HCT116 (cell line): ENCODE results near the gene ARHGEF35. TPM values are rescaled to one million over a fixed set of nuclear protein-coding genes. Genes with fewer than 3 reads are reported as not detected.

Experiments used
- ATAC-seq: fragments of 200-7000 bp; cut with Tn5 transposase; 2 replicates; pipeline ENCODE4 v1.9.1; 2020; ENCODE audit warnings: mild to moderate bottlenecking, moderate library complexity
- BruUV-seq: library from RNA; stranded (reverse); fragments of 400-500 nt; replicated peaks from 2 replicates; lab custom pipeline; 2021; lab: Mats Ljungman, UMichigan
- CTCF ChIA-PET: fragments of 300-600 bp; sonication (Branson Sonifier 250); formaldehyde crosslinking; loops from one replicate; lab custom pipeline; 2021; ENCODE audit warnings: antibody characterized with exemption; lab: Charles Lee
- POLR2A ChIA-PET: fragments of 300-600, 350-600 bp; sonication (Branson Sonifier 250); formaldehyde crosslinking; loops from one replicate; lab custom pipeline; 2021; ENCODE audit warnings: antibody characterized with exemption; lab: Charles Lee
- RAD21 ChIA-PET, 2 experiments: fragments of 300-600 bp; sonication (Branson Sonifier 250); formaldehyde crosslinking; loops; one replicate each; lab custom pipeline; 2023; ENCODE audit warnings: low total read pairs in 2 of 2; ENCODE audit not compliant: uncharacterized antibody in 2 of 2, unreplicated experiment in 2 of 2, low non-redundant PET in 1 of 2; lab: Charles Lee
- DNase-seq: peaks from one replicate; pipeline ENCODE4 v3.0.0-alpha.2; 2010; ENCODE audit warnings: low read depth, low spot score
- H2AFZ ChIP-seq: fragments of 200-600 bp; shearing (Covaris generic), sonication (generic); 2 replicates; pipeline ENCODE4 v1.6.1; 2017; ENCODE audit warnings: low read depth, mixed run types, mixed read lengths, antibody characterized with exemption, low read length; ENCODE audit not compliant: poor library complexity, severe bottlenecking
- H3K27ac ChIP-seq: 2 replicates; pipeline ENCODE4 v1.5.1; 2012; ENCODE audit warnings: low read depth, low read length
- H3K27me3 ChIP-seq: fragments of 200-600 bp; sonication (generic); 2 replicates; pipeline ENCODE4 v1.6.1; 2016; ENCODE audit warnings: mixed run types, low read length, mixed read lengths; ENCODE audit not compliant: insufficient read depth
- H3K36me3 ChIP-seq, 2 experiments: fragments of 200-500 bp in 1 of 2; fragments of 200-600 bp in 1 of 2; sonication (Bioruptor generic) in 1 of 2; sonication (generic) in 1 of 2; 2 replicates each; pipeline versions ENCODE4 v1.5.1 to v1.6.1; 2014 to 2016; ENCODE audit warnings: low read length in 2 of 2, inconsistent platforms in 1 of 2, mixed read lengths in 1 of 2, mixed run types in 1 of 2; ENCODE audit not compliant: insufficient read depth in 2 of 2, control insufficient read depth in 1 of 2
- H3K4me1 ChIP-seq, 2 experiments: fragments of 200-600 bp in 1 of 2; sonication (generic) in 1 of 2; 2 replicates each; pipeline versions ENCODE4 v1.5.1 to v1.6.1; 2012 to 2017; ENCODE audit warnings: low read length in 2 of 2, inconsistent platforms in 1 of 2, mild to moderate bottlenecking in 1 of 2, mixed read lengths in 1 of 2, mixed run types in 1 of 2, moderate library complexity in 1 of 2; ENCODE audit not compliant: insufficient read depth in 2 of 2, control insufficient read depth in 1 of 2
- H3K4me2 ChIP-seq: fragments of 200-600 bp; sonication (generic); 2 replicates; pipeline ENCODE4 v1.6.1; 2017; ENCODE audit warnings: mixed run types, low read length, mixed read lengths
- H3K4me3 ChIP-seq, 2 experiments: fragments of 200-600 bp in 1 of 2; sonication (generic) in 1 of 2; replicated peaks in 1 of 2; 2 replicates each; pipeline ENCODE4 v1.5.1; 2011 to 2016; ENCODE audit warnings: low read length in 2 of 2, control low read depth in 1 of 2, low read depth in 1 of 2, mild to moderate bottlenecking in 1 of 2, mixed read lengths in 1 of 2, mixed run types in 1 of 2
- H3K79me2 ChIP-seq: fragments of 200-600 bp; sonication (generic); 2 replicates; pipeline ENCODE4 v1.6.1; 2017; ENCODE audit warnings: mild to moderate bottlenecking, mixed run types, low read length, moderate library complexity, mixed read lengths; ENCODE audit not compliant: insufficient read depth
- H3K9ac ChIP-seq: fragments of 200-600 bp; sonication (generic); 2 replicates; pipeline ENCODE4 v1.6.1; 2016; ENCODE audit warnings: low read length, mixed read lengths
- H3K9me2 ChIP-seq: fragments of 200-600 bp; sonication (generic), shearing (Covaris generic); 2 replicates; pipeline ENCODE4 v1.6.1; 2017; ENCODE audit warnings: mixed run types, mild to moderate bottlenecking, moderate library complexity; ENCODE audit not compliant: insufficient read depth
- H3K9me3 ChIP-seq, 2 experiments: fragments of 200-500 bp in 1 of 2; fragments of 200-600 bp in 1 of 2; sonication (Bioruptor generic) in 1 of 2; sonication (generic) in 1 of 2; 2 replicates each; pipeline ENCODE4 v1.6.1; 2014 to 2017; ENCODE audit warnings: low read length in 2 of 2, mixed read lengths in 2 of 2, inconsistent platforms in 1 of 2, low read depth in 1 of 2, mild to moderate bottlenecking in 1 of 2, mixed run types in 1 of 2, moderate library complexity in 1 of 2; ENCODE audit not compliant: control insufficient read depth in 1 of 2, insufficient read depth in 1 of 2
- H4K20me1 ChIP-seq: fragments of 200-600 bp; sonication (generic), shearing (Covaris generic); 2 replicates; pipeline ENCODE4 v1.6.1; 2017; ENCODE audit warnings: mixed run types, mild to moderate bottlenecking, moderate library complexity; ENCODE audit not compliant: insufficient read depth
- ATF3 ChIP-seq: IDR thresholded peaks from 2 replicates; pipeline ENCODE4 v1.6.1; 2012
- CBX3 ChIP-seq: IDR thresholded peaks from 2 replicates; pipeline ENCODE4 v1.6.1; 2012; ENCODE audit warnings: low read depth
- CEBPB ChIP-seq: IDR thresholded peaks from 2 replicates; pipeline ENCODE4 v1.6.1; 2012; ENCODE audit warnings: low read depth
- EGR1 ChIP-seq: IDR thresholded peaks from 2 replicates; pipeline ENCODE4 v1.6.1; 2012; ENCODE audit warnings: low read depth
- ELF1 ChIP-seq: IDR thresholded peaks from 2 replicates; pipeline ENCODE4 v1.6.1; 2012; ENCODE audit warnings: low read depth, borderline replicate concordance
- EZH2 ChIP-seq: fragments of 200-600 bp; sonication (generic); IDR thresholded peaks from 2 replicates; pipeline ENCODE4 v1.6.1; 2017; ENCODE audit warnings: antibody characterized with exemption, mixed run types
- FOSL1 ChIP-seq: IDR thresholded peaks from 2 replicates; pipeline ENCODE4 v1.6.1; 2012; ENCODE audit warnings: low read depth
- JUND ChIP-seq: IDR thresholded peaks from 2 replicates; pipeline ENCODE4 v1.6.1; 2012
- MAX ChIP-seq: IDR thresholded peaks from 2 replicates; pipeline ENCODE4 v1.6.1; 2012
- POLR2A ChIP-seq: IDR thresholded peaks from 2 replicates; pipeline ENCODE4 v1.7.0; 2011; ENCODE audit warnings: borderline replicate concordance; ENCODE audit not compliant: insufficient read depth, insufficient read length; ENCODE audit errors: extremely low read depth
- POLR2AphosphoS5 ChIP-seq: IDR thresholded peaks from 2 replicates; pipeline ENCODE4 v1.6.1; 2011; ENCODE audit warnings: mild to moderate bottlenecking, low read depth, low read length, moderate library complexity
- REST ChIP-seq: IDR thresholded peaks from 2 replicates; pipeline ENCODE4 v1.6.1; 2012; ENCODE audit warnings: low read depth
- SIN3A ChIP-seq: IDR thresholded peaks from 2 replicates; pipeline ENCODE4 v1.6.1; 2012; ENCODE audit warnings: low read depth
- SP1 ChIP-seq: IDR thresholded peaks from 2 replicates; pipeline ENCODE4 v1.6.1; 2012; ENCODE audit warnings: low read depth
- SRF ChIP-seq: IDR thresholded peaks from 2 replicates; pipeline ENCODE4 v1.6.1; 2012; ENCODE audit warnings: low read depth
- TCF7L2 ChIP-seq: IDR thresholded peaks from 2 replicates; pipeline ENCODE4 v1.7.0; 2011; ENCODE audit warnings: borderline replicate concordance, inconsistent platforms; ENCODE audit not compliant: insufficient read depth, insufficient read length; ENCODE audit errors: extremely low read depth
- YY1 ChIP-seq: IDR thresholded peaks from 2 replicates; pipeline ENCODE4 v1.6.1; 2011; ENCODE audit warnings: low read length, low read depth, moderate library complexity, mild to moderate bottlenecking; ENCODE audit not compliant: insufficient replicate concordance; ENCODE audit errors: extremely low read depth
- ZBTB33 ChIP-seq: IDR thresholded peaks from 2 replicates; pipeline ENCODE4 v1.6.1; 2011; ENCODE audit warnings: mild to moderate bottlenecking, low read length, moderate library complexity; ENCODE audit not compliant: insufficient replicate concordance; ENCODE audit errors: extremely low read depth
- ZFX ChIP-seq: fragments of 450-650 bp; IDR thresholded peaks from 2 replicates; pipeline ENCODE4 v1.6.1; 2017
- intact Hi-C: fragments of 100-400 bp; cut with micrococcal nuclease; formaldehyde crosslinking; loops from 2 replicates; pipeline ENCODE4 v1.10.0; 2022
- total RNA-seq: library from RNA; stranded (reverse); gene quantifications from one replicate; pipeline ENCODE4 v1.2.1, GENCODE V29; 2021; ENCODE audit not compliant: unreplicated experiment

The ARHGEF35 gene
- total RNA-seq, 1 experiment from 2014 or later: 17.4 TPM

GRCh38 chr7:144158861-144159260 lies 36.8 kb downstream of the ARHGEF35 start:
- POLR2A ChIA-PET: no interaction called here
- H3K9me2 ChIP-seq: no peaks in the 10 kb centered on the region; the same call in 1 of the 2 replicates
- no peak overlapping the region for H3K27ac ChIP-seq
- no peak for ATAC-seq
- no peaks in the 10 kb centered on the region for H3K9me3 ChIP-seq
- H3K27me3 ChIP-seq: no peaks in the 10 kb centered on the region
- no peaks in the 10 kb centered on the region for H3K79me2 ChIP-seq
- BruUV-seq: no TSS peak
- H3K4me2 ChIP-seq: no peak overlapping the region
- no peak overlapping the region for H3K4me3 ChIP-seq
- no peak for TF ChIP-seq FOSL1
- no peak for TF ChIP-seq ELF1
- no peak for TF ChIP-seq ZBTB33
- no peak for TF ChIP-seq ATF3
- TF ChIP-seq CEBPB: no peak
- TF ChIP-seq SIN3A: no peak
- TF ChIP-seq POLR2A: no peak
- TF ChIP-seq SRF: no peak
- no peak for TF ChIP-seq MAX
- no peak for TF ChIP-seq POLR2AphosphoS5
- no peak for TF ChIP-seq EZH2
- TF ChIP-seq EGR1: no peak
- TF ChIP-seq YY1: no peak
- TF ChIP-seq ZFX: no peak
- no peak for TF ChIP-seq REST
- no peak for TF ChIP-seq JUND
- TF ChIP-seq SP1: no peak
- no peak for TF ChIP-seq TCF7L2
- no peak for TF ChIP-seq CBX3
- TF ChIP-seq, all 23 proteins: peak for 0
- Histone ChIP-seq H2AFZ (no peak overlapping the region), H3K36me3 (no peaks in the 10 kb centered on the region), H3K4me1 (no peaks in the 10 kb centered on the region), H4K20me1 (no peaks in the 10 kb centered on the region), H3K9ac (no peak overlapping the region)
- intact Hi-C loops: no loop called here
- DNase-seq: no peak
- CTCF ChIA-PET: no interaction called here
- RAD21 ChIA-PET: no interaction called here
